GM23248 (cell line): ENCODE measurements around the gene AGPAT3.

Experiments used
- EZH2 ChIP-seq: fragments of 200-600 bp; sonication (generic); IDR thresholded peaks from 2 replicates; pipeline ENCODE4 v1.6.1; 2018; ENCODE audit warnings: antibody characterized with exemption, mild to moderate bottlenecking; ENCODE audit not compliant: insufficient read depth, poor library complexity, severe bottlenecking
- EZH2phosphoT487 ChIP-seq: fragments of 200-600 bp; sonication (generic); IDR thresholded peaks from 2 replicates; pipeline ENCODE4 v1.6.1; 2018; ENCODE audit warnings: antibody characterized with exemption, moderate library complexity, mild to moderate bottlenecking, low read depth; ENCODE audit not compliant: insufficient read depth

GRCh38 chr21:43927591-43928221, 62.7 kb downstream of the AGPAT3 start:
- TF ChIP-seq EZH2: no peak
- no peak for TF ChIP-seq EZH2phosphoT487
